ENCODE data around the gene MED14.

The MED14 gene

DNA sequence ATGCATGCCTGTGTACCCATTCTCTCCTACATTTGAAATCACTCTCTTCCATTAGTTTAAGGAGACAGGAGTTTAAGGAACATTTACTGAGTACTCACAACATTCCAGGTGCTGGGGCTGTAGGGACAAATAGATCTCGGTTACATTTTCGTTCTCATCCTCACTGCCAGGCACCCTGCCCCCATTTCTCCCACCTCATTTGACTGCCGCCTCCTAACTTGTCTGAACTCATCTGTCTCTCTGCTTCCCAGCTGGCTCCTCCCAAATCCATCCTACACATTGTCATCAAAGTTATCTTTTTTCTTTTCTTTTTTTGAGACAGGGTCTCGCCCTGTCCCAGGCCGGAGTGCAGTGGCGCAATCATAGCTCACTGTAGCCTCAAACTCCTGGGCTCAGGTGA is 131.9 kb downstream of the MED14 start:
- DNase-seq, result no peak

Measured in T-helper 2 cell (primary cell).